HG02870 (cell line): Measurements from ENCODE around the gene MAN1A2.
"Not testable (repeated sequence)": the region's sequence is repeated elsewhere in the genome, so short reads cannot be mapped to it uniquely, and the experiment has no call there.

ENCODE experiments used
- ATAC-seq: cut with Tn5 transposase; IDR thresholded peaks from one replicate; pipeline ENCODE4 v1.9.1; 2021; ENCODE audit warnings: mild to moderate bottlenecking, moderate library complexity; ENCODE audit not compliant: unreplicated experiment

The MAN1A2 gene

DNA sequence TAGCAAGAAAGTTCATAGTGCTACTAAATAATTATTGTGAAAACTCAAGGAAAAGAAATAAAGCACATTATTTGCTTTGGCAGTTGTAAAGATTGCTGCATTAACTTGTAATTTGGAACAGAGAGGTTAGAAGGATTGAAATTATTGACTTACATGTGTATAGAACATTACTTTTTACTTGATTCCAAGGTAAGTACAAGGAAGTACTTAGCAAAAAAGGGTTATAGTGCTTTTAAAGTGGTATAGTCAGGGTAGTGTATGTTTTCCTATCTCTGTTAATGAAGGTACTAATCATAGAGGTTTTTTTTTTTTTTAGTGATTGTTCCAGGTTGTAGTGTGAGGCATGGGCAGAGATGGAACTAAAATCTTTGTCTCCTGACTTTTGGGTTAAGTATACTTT is 29.4 kb downstream of the MAN1A2 start:
- ATAC-seq: no peak

DNA sequence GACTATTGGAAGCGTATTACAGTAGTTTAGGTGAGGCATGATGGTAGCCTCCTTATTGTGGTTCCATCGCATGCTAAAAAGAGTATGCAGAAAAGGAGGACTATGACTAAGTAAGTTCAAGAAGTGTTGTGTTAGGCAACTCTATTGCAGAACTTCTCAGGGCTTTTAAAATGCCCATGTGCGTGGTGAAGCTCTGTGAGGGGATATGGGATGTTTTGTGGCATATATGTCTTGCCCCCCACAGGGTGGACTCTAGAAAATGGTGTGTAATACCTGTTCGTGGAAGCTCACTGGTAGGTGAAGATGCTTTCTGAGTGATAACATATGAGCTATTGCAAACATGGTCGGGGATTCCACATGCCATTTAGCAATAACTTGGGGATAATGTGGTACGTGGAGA is 31.7 kb downstream of the MAN1A2 start:
- ATAC-seq: no peak

DNA sequence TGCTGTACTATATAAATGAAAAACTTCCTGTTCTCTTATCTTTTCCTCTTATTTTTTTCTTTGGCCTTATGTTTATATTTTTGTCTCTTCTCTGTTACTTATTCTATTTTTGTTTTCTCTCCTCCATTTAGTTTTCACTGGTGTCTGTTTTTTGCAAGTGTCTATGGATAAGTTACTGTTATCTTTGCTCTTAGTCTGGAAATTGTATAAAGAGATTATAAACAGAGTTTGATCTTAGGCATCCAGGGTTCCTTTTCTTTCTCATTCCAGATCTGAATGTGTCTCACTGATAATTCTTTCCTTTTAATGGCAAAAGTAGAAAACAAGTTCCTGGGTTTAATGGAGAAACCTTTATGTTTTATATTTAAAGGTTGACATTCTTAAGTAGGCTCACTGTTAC is 34.5 kb downstream of the MAN1A2 start:
- ATAC-seq: no peak

DNA sequence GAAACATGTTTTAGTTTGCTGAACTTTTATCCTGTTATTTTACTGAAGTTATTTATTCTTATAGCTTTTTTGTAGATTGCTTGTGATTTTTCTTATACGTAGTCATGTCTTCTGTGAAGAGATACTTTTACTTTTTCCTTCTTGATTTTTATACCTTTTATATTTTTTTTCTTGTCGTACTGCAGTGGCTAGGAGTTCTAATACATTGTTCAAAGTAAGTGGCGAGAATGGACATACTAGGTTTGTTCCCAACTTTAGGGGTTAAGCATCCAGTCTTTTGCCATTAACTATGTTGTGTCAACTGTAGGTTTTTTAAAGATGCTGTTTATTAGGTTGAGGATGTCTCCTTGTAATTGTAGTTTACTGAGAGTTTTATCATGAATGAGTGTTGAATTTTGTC is 36.3 kb downstream of the MAN1A2 start:
- no peak for ATAC-seq

DNA sequence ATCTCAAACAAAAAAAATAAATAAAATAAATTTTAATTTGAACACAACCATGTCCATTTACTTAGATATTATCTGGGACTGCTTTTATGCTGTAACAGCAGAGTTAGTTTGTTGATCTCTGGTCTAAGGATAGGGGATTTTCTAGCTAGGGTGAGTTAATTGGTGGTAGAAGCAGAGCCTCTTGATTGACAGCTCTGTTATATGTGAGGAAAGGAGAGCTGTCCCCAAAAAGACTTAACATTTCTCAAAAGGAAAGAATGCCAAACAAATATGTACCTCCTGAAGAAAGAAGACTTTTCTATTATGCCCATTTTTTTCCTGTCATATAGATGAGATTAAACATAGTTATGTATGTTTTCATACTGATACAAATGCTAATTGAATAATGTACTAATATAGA is 37.8 kb downstream of the MAN1A2 start:
- no peak for ATAC-seq

DNA sequence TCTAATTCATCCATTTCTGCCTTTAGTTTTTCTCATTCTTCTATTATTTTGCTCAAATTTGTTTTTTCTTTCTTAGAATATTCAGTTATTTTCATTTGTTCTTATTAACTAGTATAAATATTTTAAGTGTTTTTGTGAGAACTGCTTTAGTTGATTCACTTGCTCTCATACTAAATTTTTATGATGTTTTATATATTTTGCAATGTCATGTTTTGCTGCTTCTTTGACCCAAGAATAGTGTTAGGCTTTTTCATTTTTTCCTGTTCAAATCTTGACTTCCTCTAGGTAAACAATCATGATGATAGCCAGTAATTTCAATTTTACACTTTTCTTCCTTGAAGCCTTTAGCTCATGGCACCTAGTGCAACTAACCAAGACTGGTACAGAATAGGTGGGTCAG is 45.2 kb downstream of the MAN1A2 start:
- no peak for ATAC-seq

DNA sequence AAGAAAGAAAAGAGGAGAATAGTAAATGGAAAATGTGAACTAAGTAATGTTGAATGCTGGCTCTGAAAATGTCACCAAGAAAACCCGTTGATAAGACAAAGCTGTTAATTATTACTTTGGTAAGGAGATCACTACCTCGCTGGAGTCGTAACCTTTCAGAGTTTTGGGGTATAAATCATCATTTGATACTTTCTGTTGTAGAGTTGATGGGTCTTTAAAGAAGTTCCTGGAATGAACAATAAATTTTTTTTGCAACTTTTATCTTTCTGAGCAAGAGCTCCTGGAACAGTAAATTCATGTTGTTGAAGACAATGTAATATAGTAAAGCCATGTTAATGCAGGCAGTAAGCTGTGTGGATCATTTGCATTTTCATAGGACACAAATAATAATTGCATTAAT is 46.2 kb downstream of the MAN1A2 start:
- no peak for ATAC-seq

DNA sequence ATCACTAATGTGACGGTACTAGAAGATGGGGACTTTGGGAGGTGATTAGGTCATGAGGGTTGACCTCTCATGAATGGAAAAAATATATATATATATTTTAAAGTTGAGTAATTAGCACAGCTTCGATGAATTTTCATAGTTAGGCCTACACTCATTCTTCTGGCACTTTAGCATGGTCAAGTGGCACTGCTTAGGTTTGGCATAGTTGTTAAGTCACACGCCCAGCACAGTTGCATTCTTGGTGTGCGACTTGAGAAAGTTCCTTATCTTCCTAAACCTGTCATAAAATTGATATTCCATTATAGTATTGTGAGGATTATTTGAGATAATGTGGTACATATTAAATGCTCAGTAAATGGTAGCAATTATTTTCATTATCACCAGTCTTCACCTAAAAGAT is 47.7 kb downstream of the MAN1A2 start:
- ATAC-seq: no peak

DNA sequence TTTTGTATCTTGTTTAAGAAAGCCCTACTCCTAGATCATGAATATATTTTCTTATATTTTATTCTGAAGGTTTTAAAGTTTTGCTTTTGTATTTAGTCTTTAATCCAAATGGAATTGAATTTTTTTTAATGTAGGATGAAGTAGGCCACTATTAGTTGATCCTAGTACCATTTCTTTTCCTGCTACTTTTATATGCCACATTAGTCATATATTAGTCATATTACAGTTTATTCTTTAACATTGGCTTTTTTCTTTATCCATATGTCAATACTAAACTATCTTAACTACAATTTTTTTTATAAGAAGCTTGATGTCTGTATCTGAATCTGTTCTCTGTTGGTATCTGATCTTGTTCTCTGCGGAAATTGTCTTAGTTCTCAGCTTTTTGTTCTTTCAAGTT is 48.8 kb downstream of the MAN1A2 start:
- no peak for ATAC-seq

DNA sequence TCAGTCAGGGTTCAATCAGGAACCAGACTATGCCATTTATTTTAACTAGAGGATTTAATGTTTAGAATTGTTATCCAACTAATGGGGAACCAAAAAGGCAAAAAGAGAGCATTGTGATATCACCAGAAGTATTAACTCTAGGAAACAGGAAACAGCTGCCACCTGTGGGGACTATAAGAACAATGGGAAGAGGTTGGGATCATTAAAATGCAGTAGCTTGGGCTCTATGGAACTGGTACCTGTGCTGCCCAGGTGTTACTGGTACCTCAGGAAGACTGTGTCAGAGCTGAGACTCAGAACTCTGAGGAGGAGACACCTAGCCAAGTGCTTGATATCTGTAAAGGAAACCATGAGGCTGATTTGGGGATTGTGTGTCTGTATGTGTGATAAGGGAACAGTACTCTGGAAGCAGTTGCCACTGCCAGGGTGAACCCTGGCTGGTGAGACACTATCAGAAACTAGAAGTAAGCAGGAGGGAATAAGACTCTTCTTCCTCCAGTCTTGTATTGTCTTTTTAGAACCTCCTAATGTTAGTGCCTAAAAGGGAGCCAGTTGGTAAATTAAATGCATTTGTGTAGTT is 49.4 kb downstream of the MAN1A2 start:
- no peak for ATAC-seq

DNA sequence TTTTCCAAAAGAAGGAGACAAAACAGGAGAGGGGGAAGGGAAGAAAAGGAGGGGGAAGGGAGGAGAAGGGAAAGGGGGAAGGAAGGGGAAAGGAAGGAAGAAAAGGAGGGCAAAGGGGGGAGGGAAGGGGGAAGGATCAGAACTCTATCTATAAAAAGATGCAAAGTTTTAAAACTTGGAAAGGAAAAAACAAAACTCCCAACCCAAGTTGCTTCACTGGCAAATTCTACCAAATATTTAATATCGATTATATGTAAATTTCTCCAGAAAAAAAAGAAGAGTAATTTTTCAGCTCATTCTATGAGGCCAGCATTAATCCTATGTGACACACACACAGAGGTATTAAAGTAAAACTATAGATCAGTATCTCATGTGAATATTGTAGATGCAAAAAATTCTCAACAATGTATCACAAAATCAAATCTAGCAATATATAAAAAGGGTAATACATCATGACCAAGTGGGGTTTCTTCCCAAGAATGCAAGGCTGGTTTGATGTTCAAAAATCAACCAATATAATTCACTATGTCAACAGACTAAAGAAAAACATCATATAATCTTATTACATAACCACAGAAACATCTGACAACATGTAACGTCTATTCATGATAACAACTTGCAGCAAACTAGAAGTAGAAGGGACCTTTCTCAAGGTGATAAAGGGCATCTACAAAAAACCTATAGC is 57.9 kb downstream of the MAN1A2 start:
- no peak for ATAC-seq

DNA sequence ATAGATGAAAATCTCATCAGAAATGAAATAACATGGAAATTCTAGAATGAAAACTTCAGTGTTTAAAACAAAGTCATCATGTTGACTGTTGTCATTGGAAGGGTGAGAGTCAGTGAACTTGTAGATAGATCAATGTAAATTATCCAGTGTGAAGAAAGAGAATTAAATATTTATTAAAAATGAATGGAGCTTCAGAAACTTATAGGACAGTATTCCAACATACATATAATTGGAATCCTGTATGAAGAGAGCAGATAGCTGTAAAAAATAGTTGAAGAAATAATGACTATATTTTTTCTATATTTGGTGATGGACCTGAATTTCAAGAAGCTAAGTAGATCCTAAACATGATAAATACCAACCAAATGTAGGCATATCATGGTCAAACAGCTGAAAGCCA is 60.0 kb downstream of the MAN1A2 start:
- no peak for ATAC-seq

DNA sequence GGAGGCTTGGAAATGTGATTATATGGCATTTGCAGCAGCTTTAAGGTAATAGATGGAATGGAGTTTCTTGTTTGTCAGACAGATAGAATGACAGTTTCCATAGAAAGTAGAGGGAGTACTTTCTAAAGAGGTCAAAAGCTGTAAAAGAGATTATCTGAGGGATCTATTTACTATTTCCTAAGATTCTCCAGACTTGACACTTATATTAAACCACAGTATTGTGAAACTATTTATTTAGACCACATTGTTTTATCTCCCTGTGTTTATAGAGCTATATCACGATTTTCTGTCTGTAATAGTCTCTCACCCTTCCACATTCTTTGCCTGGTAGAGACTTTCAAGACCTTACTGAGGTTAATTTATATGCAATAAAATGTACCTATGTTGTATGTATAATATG is 66.7 kb downstream of the MAN1A2 start:
- ATAC-seq: no peak

DNA sequence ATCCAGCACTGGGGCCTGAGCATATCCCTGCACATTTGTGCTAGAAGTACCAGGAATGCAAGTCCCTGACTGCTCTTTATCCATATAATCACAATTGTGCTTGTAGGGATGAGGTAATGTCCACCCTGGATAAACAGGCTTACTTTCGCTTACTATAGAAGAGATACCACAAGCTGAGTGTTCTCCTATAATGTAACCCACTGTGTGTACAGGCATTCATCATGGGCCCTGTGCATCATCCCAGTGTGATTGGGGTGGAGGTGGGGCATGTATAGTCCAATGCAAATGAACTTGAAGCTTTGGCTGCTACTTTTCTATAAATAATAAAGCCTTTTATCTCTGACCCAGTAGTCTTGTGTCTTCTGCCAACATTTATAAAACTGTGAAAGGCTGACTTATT is 69.3 kb downstream of the MAN1A2 start:
- ATAC-seq: no peak

DNA sequence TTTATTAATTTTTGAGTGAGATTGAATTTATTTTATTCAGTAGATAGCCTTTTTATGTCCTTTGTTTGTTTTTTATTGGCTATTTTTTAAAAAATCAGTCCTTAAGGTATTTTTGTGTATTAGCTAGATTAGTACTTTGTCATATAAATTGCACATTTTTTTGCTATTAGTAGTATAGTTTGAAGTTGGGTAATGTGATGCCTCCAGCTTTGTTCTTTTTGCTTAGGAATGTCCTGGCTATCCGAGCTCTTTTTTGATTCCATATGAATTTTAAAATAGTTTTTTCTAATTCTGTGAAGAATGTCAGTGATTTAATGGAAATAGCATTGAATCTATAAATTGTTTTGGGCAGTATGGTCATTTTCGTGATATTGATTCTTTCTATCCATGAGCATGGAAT is 80.4 kb downstream of the MAN1A2 start:
- ATAC-seq: no peak

DNA sequence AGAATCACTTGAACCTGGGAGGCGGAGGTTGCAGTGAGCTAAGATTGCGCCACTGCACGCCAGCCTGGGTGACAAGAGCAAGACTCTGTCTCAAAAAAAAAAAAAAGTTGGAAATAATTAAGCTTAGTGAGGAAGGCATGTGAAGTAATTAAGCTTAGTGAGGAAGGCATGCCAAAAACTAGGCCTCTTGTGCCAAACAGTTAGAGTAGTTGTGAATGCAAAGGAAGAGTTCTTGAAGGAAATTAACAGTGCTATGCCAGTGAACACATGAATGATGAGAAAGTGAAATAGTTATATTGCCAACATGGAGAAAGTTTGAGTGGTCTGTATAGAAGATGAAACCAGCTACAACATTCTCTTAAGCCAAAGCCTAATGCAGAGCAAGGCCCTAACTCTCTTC is 85.0 kb downstream of the MAN1A2 start:
- no peak for ATAC-seq

DNA sequence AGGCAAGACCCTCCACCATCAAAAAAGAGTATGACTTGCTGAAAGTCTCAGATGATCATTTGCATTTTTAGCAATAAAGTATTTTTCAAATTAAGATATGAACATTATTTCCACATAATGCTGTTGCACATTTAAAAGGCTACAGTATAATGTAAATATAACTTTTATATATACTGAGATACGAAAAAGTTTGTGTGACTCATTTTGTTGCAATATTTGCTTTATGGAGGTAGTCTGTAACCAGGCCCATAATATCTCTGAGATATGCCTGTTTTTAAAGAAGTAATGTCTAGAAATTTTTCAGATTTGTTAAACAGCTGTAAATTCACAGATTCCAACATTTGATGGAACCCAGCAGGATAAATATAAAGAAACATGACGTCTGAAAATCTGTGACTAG is 86.7 kb downstream of the MAN1A2 start:
- no peak for ATAC-seq

DNA sequence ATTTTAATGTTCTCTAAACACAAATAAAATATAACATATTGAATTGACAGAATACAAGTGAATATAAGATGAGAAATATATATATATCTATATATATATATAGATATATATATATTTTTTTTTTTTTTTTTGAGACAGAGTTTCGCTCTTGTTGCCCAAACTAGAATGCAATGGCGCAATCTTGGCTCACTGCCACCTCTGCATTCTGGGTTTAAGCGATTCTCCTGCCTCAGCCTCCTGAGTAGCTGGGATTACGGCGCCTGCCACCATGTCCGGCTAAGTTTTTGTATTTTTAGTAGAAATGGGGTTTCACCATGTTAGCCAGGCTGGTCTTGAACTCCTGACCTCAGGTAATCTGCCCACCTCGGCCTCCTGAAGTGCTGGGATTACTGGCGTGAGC is 91.2 kb downstream of the MAN1A2 start:
- ATAC-seq: not testable (repeated sequence)

DNA sequence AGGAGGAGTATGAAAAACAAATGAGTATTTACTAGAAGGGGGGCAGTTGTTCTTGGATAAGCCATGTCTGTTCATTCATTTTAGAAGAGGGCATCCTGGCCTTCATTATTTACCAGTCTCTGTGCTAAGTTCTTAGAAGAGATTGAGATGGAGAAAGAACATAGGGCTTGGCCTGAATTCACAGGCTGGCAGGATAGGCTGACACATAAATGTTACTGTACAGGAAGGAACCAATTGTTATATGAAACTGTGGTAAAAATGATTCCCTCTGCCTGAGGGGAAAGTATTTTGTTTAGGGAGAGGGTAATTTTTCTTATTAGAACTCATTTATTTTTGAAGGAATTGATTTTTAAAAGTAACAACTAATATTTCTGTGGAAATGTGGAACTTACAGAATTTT is 99.5 kb downstream of the MAN1A2 start:
- no peak for ATAC-seq

DNA sequence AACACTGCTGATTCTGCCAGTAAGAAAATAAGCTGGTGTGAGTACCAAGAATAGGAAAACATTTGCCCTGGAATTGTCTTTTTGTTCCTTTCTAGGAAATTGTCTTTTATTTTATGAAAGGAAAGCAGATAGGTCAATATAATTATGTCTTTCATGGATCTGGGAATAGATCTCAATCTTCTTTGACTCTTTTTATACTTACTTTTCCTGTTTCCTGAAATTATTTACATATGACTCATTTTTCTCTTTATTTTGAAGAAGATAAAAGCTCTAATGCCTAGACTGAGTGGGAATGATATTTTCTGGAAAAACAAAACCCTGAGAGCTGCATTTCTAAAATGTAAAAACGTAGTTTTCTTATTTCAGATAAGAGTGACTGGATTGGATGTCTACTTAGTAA is 100.1 kb downstream of the MAN1A2 start:
- ATAC-seq: no peak

DNA sequence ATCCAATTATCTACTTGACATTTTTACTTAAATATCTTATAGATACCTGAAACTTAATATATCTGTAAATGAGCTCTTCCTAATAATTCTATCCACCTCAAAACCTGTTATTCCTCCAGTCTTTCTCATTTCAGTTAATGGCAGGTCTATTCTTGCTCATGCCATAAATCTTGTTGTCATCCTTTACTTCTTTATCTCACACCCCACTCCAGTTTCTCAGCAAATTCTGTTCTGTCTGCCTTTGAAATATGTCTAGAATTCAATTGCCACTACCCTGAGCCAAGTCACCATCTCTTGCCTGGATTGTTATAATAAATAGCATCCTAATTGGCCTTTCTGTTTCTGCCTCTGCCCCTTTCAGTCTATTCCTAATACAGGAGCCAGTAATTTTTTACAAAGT is 105.8 kb downstream of the MAN1A2 start:
- ATAC-seq: no peak

DNA sequence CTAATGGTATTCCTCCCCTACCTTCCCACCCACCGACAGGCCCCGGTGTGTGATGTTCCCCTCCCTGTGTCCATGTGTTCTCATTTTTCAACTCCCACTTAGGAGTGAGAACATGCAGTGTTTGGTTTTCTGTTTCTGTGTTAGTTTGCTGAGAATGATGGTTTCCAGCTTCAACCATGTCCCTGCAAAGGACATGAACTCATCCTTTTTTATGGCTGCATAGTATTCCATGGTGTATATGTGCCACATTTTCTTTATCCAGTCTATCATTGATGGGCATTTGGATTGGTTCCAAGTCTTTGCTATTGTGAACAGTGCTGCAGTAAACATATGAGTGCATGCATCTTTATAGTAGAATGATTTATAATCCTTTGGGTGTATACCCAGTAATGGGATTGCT is 108.2 kb downstream of the MAN1A2 start:
- not testable (repeated sequence) for ATAC-seq

DNA sequence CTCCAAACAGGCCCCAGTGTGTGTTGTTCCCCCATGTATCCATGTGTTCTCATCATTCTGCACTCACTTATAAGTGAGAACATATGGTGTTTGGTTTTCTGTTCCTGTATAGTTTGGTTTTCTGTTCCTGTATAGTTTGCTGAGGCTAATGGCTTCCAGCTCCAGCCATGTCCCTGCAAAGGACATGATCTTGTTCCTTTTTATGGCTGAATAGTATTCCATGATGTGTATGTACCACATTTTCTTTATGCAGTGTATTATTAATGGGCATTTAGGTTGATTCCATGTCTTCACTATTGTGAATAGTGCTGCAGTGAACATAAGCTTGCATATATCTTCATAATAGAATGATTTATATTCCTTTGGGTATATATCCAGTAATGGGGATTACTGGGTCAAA is 111.8 kb downstream of the MAN1A2 start:
- no peak for ATAC-seq
